ENCODE results near the gene MRGPRD. TPM values are rescaled to one million over a fixed set of nuclear protein-coding genes. Genes with fewer than 3 reads are reported as not detected.
A peak's percentile ranks its signal among the peaks of the same experiment; 100 is the strongest.

Gene MRGPRD
- total RNA-seq, 1 donor from 2014 or later = not detected

- H3K27ac Mint-ChIP-seq = no peak overlapping the region
- DNase-seq (ENCODE audit: low spot score) = no peak
- H3K9me3 Mint-ChIP-seq = no peaks in the 10 kb centered on the region
- H3K4me3 Mint-ChIP-seq = no peak overlapping the region
- intact Hi-C loops (cut with micrococcal nuclease) = no loop called here
- H3K27me3 Mint-ChIP-seq (ENCODE audit: insufficient read depth) = peaks cover 3% of the 10 kb centered on the region
- H3K4me1 Mint-ChIP-seq (ENCODE audit: low read depth) = peaks cover 17% of the 10 kb centered on the region
- peaks cover 2% of the 10 kb centered on the region for H3K36me3 Mint-ChIP-seq (ENCODE audit: low read depth)
These were observed 13.6 kb downstream of the MRGPRD start for GRCh38 chr11:68966894-68967780.

GRCh38 chr11:68965901-68966853 is 14.6 kb downstream of the MRGPRD start:
- peaks cover 3% of the 10 kb centered on the region for H3K27me3 Mint-ChIP-seq (ENCODE audit: insufficient read depth)
- DNase-seq (ENCODE audit: low spot score) = peak; percentile 11
- peak overlapping the region; percentile 13 for H3K4me3 Mint-ChIP-seq
- H3K27ac Mint-ChIP-seq = peak overlapping the region; percentile 58
- peaks cover 2% of the 10 kb centered on the region for H3K36me3 Mint-ChIP-seq (ENCODE audit: low read depth)
- peaks cover 17% of the 10 kb centered on the region for H3K4me1 Mint-ChIP-seq (ENCODE audit: low read depth)
- intact Hi-C loops (cut with micrococcal nuclease) = no loop called here
- H3K9me3 Mint-ChIP-seq = no peaks in the 10 kb centered on the region

GRCh38 chr11:68963779-68964178 is 17.0 kb downstream of the MRGPRD start:
- H3K4me1 Mint-ChIP-seq (ENCODE audit: low read depth) = peaks cover 17% of the 10 kb centered on the region
- H3K4me3 Mint-ChIP-seq = no peak overlapping the region
- H3K36me3 Mint-ChIP-seq (ENCODE audit: low read depth) = peaks cover 2% of the 10 kb centered on the region
- no peak for DNase-seq (ENCODE audit: low spot score)
- no peaks in the 10 kb centered on the region for H3K9me3 Mint-ChIP-seq
- intact Hi-C loops (cut with micrococcal nuclease) = no loop called here
- H3K27me3 Mint-ChIP-seq (ENCODE audit: insufficient read depth) = peaks cover 3% of the 10 kb centered on the region
- H3K27ac Mint-ChIP-seq = no peak overlapping the region

GRCh38 chr11:68962527-68963250 is 18.1 kb downstream of the MRGPRD start:
- DNase-seq (ENCODE audit: low spot score) = no peak
- H3K9me3 Mint-ChIP-seq = no peaks in the 10 kb centered on the region
- H3K4me3 Mint-ChIP-seq = peak overlapping the region; percentile 51
- H3K36me3 Mint-ChIP-seq (ENCODE audit: low read depth) = peaks cover 2% of the 10 kb centered on the region
- peaks cover 17% of the 10 kb centered on the region for H3K4me1 Mint-ChIP-seq (ENCODE audit: low read depth)
- intact Hi-C loops (cut with micrococcal nuclease) = no loop called here
- H3K27me3 Mint-ChIP-seq (ENCODE audit: insufficient read depth) = peaks cover 2% of the 10 kb centered on the region
- H3K27ac Mint-ChIP-seq = peak overlapping the region; percentile 34

GRCh38 chr11:68961245-68961644 is 19.5 kb downstream of the MRGPRD start:
- H3K27ac Mint-ChIP-seq = no peak overlapping the region
- intact Hi-C loops (cut with micrococcal nuclease) = no loop called here
- H3K9me3 Mint-ChIP-seq = no peaks in the 10 kb centered on the region
- no peak overlapping the region for H3K4me3 Mint-ChIP-seq
- DNase-seq (ENCODE audit: low spot score) = no peak
- peaks cover 16% of the 10 kb centered on the region for H3K4me1 Mint-ChIP-seq (ENCODE audit: low read depth)
- peaks cover 3% of the 10 kb centered on the region for H3K27me3 Mint-ChIP-seq (ENCODE audit: insufficient read depth)
- H3K36me3 Mint-ChIP-seq (ENCODE audit: low read depth) = peaks cover 2% of the 10 kb centered on the region

GRCh38 chr11:68960294-68961071 is 20.3 kb downstream of the MRGPRD start:
- Mint-ChIP-seq H3K4me1 (ENCODE audit: low read depth) (peaks cover 8% of the 10 kb centered on the region), H3K36me3 (ENCODE audit: low read depth) (peaks cover 2% of the 10 kb centered on the region), H3K4me3 (no peak overlapping the region), H3K27me3 (ENCODE audit: insufficient read depth) (peaks cover 3% of the 10 kb centered on the region), H3K27ac (no peak overlapping the region), H3K9me3 (no peaks in the 10 kb centered on the region)
- intact Hi-C loops (cut with micrococcal nuclease) = no loop called here
- DNase-seq (ENCODE audit: low spot score) = no peak

- Mint-ChIP-seq H3K4me3 (no peak overlapping the region), H3K27ac (no peak overlapping the region), H3K4me1 (ENCODE audit: low read depth) (peaks cover 8% of the 10 kb centered on the region), H3K9me3 (no peaks in the 10 kb centered on the region), H3K36me3 (ENCODE audit: low read depth) (peaks cover 2% of the 10 kb centered on the region), H3K27me3 (ENCODE audit: insufficient read depth) (peaks cover 3% of the 10 kb centered on the region)
- intact Hi-C loops (cut with micrococcal nuclease) = no loop called here
- DNase-seq (ENCODE audit: low spot score) = no peak
These were observed 21.1 kb downstream of the MRGPRD start for GRCh38 chr11:68959465-68960293.

- Mint-ChIP-seq H3K36me3 (ENCODE audit: low read depth) (peaks cover 2% of the 10 kb centered on the region), H3K27ac (no peak overlapping the region), H3K9me3 (no peaks in the 10 kb centered on the region), H3K27me3 (ENCODE audit: insufficient read depth) (peaks cover 3% of the 10 kb centered on the region), H3K4me1 (ENCODE audit: low read depth) (peaks cover 8% of the 10 kb centered on the region), H3K4me3 (no peak overlapping the region)
- intact Hi-C loops (cut with micrococcal nuclease) = no loop called here
- DNase-seq (ENCODE audit: low spot score) = no peak
These were observed 22.6 kb downstream of the MRGPRD start for GRCh38 chr11:68958211-68958610.

GRCh38 chr11:68956547-68957254 is 24.1 kb downstream of the MRGPRD start:
- Mint-ChIP-seq H3K4me3 (no peak overlapping the region), H3K27me3 (ENCODE audit: insufficient read depth) (peaks cover 3% of the 10 kb centered on the region), H3K27ac (no peak overlapping the region), H3K36me3 (ENCODE audit: low read depth) (no peaks in the 10 kb centered on the region), H3K4me1 (ENCODE audit: low read depth) (no peaks in the 10 kb centered on the region), H3K9me3 (no peaks in the 10 kb centered on the region)
- intact Hi-C loops (cut with micrococcal nuclease) = no loop called here
- DNase-seq (ENCODE audit: low spot score) = no peak

GRCh38 chr11:68956142-68956541 is 24.6 kb downstream of the MRGPRD start:
- no peaks in the 10 kb centered on the region for H3K36me3 Mint-ChIP-seq (ENCODE audit: low read depth)
- H3K9me3 Mint-ChIP-seq = no peaks in the 10 kb centered on the region
- H3K4me3 Mint-ChIP-seq = no peak overlapping the region
- peaks cover 3% of the 10 kb centered on the region for H3K27me3 Mint-ChIP-seq (ENCODE audit: insufficient read depth)
- H3K27ac Mint-ChIP-seq = no peak overlapping the region
- intact Hi-C loops (cut with micrococcal nuclease) = no loop called here
- no peak for DNase-seq (ENCODE audit: low spot score)
- H3K4me1 Mint-ChIP-seq (ENCODE audit: low read depth) = no peaks in the 10 kb centered on the region

- no peaks in the 10 kb centered on the region for H3K9me3 Mint-ChIP-seq
- peaks cover 3% of the 10 kb centered on the region for H3K27me3 Mint-ChIP-seq (ENCODE audit: insufficient read depth)
- H3K4me3 Mint-ChIP-seq = no peak overlapping the region
- intact Hi-C loops (cut with micrococcal nuclease) = no loop called here
- no peak for DNase-seq (ENCODE audit: low spot score)
- no peaks in the 10 kb centered on the region for H3K4me1 Mint-ChIP-seq (ENCODE audit: low read depth)
- H3K36me3 Mint-ChIP-seq (ENCODE audit: low read depth) = no peaks in the 10 kb centered on the region
- H3K27ac Mint-ChIP-seq = no peak overlapping the region
These were observed 25.2 kb downstream of the MRGPRD start for GRCh38 chr11:68955607-68955958.
